Right lobe of liver (tissue), 6 donors: ENCODE measurements around the gene CBL. TPM values are rescaled to one million over a fixed set of nuclear protein-coding genes. Genes with fewer than 3 reads are reported as not detected.
A peak's percentile ranks its signal among the peaks of the same experiment; 100 is the strongest.
"Not testable (repeated sequence)": the region's sequence is repeated elsewhere in the genome, so short reads cannot be mapped to it uniquely, and the experiment has no call there.

Experiments
- ATAC-seq, 4 donors: fragments of 200-7000 bp; cut with Tn5 transposase; one replicate each; pipeline ENCODE4 v1.9.1; 2020; ENCODE audit warnings: mild to moderate bottlenecking in 4 of 4, moderate library complexity in 4 of 4
- DNase-seq, 3 donors: peaks; one replicate each; pipeline ENCODE4 v3.0.0-alpha.2; 2020
- H3K27ac ChIP-seq, 3 donors: fragments of 200-600 bp; one replicate each; pipeline ENCODE4 v1.8.0; 2022
- H3K27me3 ChIP-seq, 2 donors: fragments of 200-600 bp; one replicate each; pipeline ENCODE4 v1.8.0; 2022
- H3K36me3 ChIP-seq, 4 donors: fragments of 200-600 bp; sonication (generic) in 1 of 4; one replicate each; pipeline versions ENCODE4 v1.5.1 to v1.8.0; 2017 to 2022; ENCODE audit warnings: control low read depth in 1 of 4
- H3K4me1 ChIP-seq, 4 donors: fragments of 200-600 bp; sonication (generic) in 1 of 4; one replicate each; pipeline versions ENCODE4 v1.5.1 to v1.8.0; 2017 to 2022; ENCODE audit warnings: control low read depth in 1 of 4
- H3K4me3 ChIP-seq, 3 donors: fragments of 200-600 bp; one replicate each; pipeline ENCODE4 v1.8.0; 2022
- H3K9me3 ChIP-seq, 4 donors: fragments of 200-600 bp; sonication (generic) in 1 of 4; one replicate each; pipeline versions ENCODE4 v1.5.1 to v1.8.0; 2017 to 2022; ENCODE audit warnings: control low read depth in 1 of 4
- POLR2A ChIP-seq: fragments of 450-650 bp; IDR thresholded peaks from one replicate; pipeline ENCODE4 v1.6.1; 2017; ENCODE audit warnings: antibody characterized with exemption, mild to moderate bottlenecking
- WGBS: methylation state at CpG from one replicate; pipeline ENCODE4 v1.1.6; 2018; ENCODE audit warnings: low coverage, low lambda C conversion rate; ENCODE audit not compliant: insufficient coverage; ENCODE audit errors: missing lambda C conversion rate; 5-methylcytosine and 5-hydroxymethylcytosine counted together
- intact Hi-C, 2 donors: fragments of 100-400 bp; cut with DNase I; formaldehyde crosslinking; loops; one replicate each; pipeline versions ENCODE4 v1.11.2 to v1.14.1; 2022
- total RNA-seq, 6 experiments: library from RNA; depleted of rRNA in 2 of 6; stranded (reverse); fragments of >200 nt in 2 of 6; fragmentation: NEBNext Ultra II Directional in 3 of 6; extraction: Animal tissue kit (Norgen Biotek cat#: 25700) in 3 of 6; gene quantifications; one replicate each; pipeline versions ENCODE4 v1.1.0 to v1.2.4, GENCODE V29; 2016 to 2023
- TF ChIP-seq, protein P1 (sequence below), 4 donors: fragments of 200-600 bp in 3 of 4; fragments of 450-650 bp in 1 of 4; IDR thresholded peaks; one replicate each; pipeline versions ENCODE4 v1.5.1 to v1.8.0; 2016 to 2022; ENCODE audit warnings: antibody characterized with exemption in 4 of 4, mild to moderate bottlenecking in 2 of 4
- donor health status: DM: no; HTN: yes; CAD: no.
- donor health status: DM: no; HTN: no; CAD: no.
- donor health status: DM: no; HTN: no; CAD: no.
- donor health status: DM: no; HTN: yes; CAD: no.
- donor health status: DM: no; HTN: yes; CAD: no.

Gene CBL
- total RNA-seq, 6 experiments from 2014 or later: 3.1 to 7.1 (median 4.6) TPM

DNA sequence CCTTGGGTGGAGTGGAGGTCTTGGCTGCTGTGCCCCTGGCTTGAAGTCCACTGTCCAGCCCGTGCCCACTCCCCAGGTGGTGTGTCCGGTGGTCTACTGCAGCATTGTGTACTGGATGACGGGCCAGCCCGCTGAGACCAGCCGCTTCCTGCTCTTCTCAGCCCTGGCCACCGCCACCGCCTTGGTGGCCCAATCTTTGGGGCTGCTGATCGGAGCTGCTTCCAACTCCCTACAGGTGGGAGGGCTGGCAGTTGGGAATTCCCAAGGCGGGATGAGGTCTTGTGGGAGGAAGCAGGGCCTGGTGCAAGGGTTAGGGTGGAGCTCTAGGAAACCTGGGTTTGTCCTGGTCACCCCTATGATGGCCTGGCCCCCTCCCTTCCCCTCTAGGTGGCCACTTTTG lies 46.0 kb upstream of the CBL start:
- no peaks in the 10 kb centered on the region for H3K36me3 ChIP-seq
- DNase-seq (no peak), ATAC-seq (no peak)
- TF ChIP-seq, protein P1, sequence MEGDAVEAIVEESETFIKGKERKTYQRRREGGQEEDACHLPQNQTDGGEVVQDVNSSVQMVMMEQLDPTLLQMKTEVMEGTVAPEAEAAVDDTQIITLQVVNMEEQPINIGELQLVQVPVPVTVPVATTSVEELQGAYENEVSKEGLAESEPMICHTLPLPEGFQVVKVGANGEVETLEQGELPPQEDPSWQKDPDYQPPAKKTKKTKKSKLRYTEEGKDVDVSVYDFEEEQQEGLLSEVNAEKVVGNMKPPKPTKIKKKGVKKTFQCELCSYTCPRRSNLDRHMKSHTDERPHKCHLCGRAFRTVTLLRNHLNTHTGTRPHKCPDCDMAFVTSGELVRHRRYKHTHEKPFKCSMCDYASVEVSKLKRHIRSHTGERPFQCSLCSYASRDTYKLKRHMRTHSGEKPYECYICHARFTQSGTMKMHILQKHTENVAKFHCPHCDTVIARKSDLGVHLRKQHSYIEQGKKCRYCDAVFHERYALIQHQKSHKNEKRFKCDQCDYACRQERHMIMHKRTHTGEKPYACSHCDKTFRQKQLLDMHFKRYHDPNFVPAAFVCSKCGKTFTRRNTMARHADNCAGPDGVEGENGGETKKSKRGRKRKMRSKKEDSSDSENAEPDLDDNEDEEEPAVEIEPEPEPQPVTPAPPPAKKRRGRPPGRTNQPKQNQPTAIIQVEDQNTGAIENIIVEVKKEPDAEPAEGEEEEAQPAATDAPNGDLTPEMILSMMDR (IDR thresholded peaks at IDR 0.05): no peak
- no peak for TF ChIP-seq POLR2A
- H3K4me3 ChIP-seq: no peak overlapping the region
- no peaks in the 10 kb centered on the region for H3K27me3 ChIP-seq
- no peaks in the 10 kb centered on the region for H3K4me1 ChIP-seq
- H3K27ac ChIP-seq: no peak overlapping the region
- H3K9me3 ChIP-seq: no peaks in the 10 kb centered on the region
- WGBS: 93% methylated on average over 3 of the region's 9 CpGs
- intact Hi-C loops: no loop called here

DNA sequence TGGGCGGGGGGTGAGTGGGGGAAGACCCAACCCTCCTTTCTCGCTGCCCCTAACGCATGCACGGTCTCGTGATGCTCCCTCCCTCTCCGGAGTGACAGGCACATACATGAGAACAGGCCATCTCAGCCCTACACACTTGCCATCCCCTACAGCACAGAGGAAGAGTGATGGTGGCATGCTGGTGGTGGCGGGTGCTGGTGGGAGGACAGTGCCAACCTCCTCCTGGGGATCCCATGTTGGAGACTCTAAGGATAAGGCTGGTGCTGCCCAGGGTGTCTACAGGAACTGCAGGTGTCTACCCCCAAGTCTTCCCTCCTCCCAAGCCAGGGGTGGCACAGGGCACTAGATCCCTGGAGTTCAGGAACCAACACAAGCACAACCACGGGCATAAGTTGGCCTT lies 44.3 kb upstream of the CBL start:
- Histone ChIP-seq H3K4me1 (no peaks in the 10 kb centered on the region), H3K9me3 (no peaks in the 10 kb centered on the region), H3K4me3 (no peak overlapping the region), H3K27me3 (no peaks in the 10 kb centered on the region), H3K36me3 (no peaks in the 10 kb centered on the region), H3K27ac (no peak overlapping the region)
- no peak for DNase-seq
- no peak for ATAC-seq
- intact Hi-C loops: no loop called here
- TF ChIP-seq, protein P1 (IDR thresholded peaks at IDR 0.05): no peak
- TF ChIP-seq POLR2A: no peak
- WGBS: 60% methylated on average over 1 of the region's 8 CpGs

- ATAC-seq (no peak), DNase-seq (no peak)
- 86% methylated on average over 5 of the region's 8 CpGs for WGBS
- intact Hi-C loops: no loop called here
- no peaks in the 10 kb centered on the region for H3K9me3 ChIP-seq
- H3K36me3 ChIP-seq: no peaks in the 10 kb centered on the region
- no peaks in the 10 kb centered on the region for H3K27me3 ChIP-seq
- TF ChIP-seq, protein P1 (IDR thresholded peaks at IDR 0.05): no peak
- no peak for TF ChIP-seq POLR2A
- no peak overlapping the region for H3K4me3 ChIP-seq
- H3K27ac ChIP-seq: no peak overlapping the region
- H3K4me1 ChIP-seq: peaks cover 0 to 4% (median 2%) of the 10 kb centered on the region in 4 donors
Observed at GRCh38 chr11:119166368-119167076, 39.6 kb upstream of the CBL start.

DNA sequence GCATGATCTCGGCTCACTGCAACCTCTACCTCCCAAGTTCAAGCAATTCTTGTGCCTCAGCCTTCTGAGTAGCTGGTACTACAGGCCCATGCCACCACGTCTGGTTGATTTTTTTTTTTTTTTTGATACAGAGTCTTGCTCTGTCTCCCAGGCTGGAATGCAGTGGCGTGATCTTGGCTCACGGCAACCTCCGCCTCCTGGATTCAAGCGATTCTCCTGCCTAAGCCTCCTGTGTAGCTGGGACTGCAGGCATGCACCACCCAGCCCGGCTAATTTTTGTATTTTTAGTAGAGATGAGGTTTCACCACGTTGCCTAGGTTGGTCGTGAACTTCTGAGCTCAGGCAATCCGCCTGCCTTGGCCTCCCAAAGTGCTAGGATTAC lies 39.1 kb upstream of the CBL start:
- H3K4me1 ChIP-seq, H3K9me3 ChIP-seq, H3K36me3 ChIP-seq, H3K27ac ChIP-seq, intact Hi-C loops, H3K4me3 ChIP-seq, DNase-seq, ATAC-seq, H3K27me3 ChIP-seq: not testable (repeated sequence)
- WGBS: 79% methylated on average over 7 of the region's 10 CpGs

DNA sequence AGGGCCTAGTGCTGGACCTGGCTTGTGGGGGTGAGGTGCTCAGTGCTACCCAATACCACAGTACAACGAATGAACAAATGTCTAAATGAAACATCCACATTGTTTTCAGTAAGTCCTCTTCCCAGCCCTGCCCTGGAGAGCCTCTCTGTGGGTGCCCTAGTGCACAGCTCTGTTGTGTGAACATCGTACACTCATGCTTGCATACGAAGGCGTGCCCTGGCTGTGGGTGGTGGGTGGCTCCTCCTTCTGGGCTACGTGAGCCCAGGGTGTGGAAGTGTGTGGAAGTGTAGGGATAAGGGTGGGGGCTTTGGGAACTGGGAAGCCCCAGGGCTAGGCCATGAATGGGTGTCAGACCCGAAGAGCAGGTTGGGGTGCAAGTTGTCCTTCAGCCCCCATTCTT lies 38.2 kb upstream of the CBL start:
- H3K27ac ChIP-seq: no peak overlapping the region
- peaks cover 0 to 4% (median 2%) of the 10 kb centered on the region in 4 donors for H3K4me1 ChIP-seq
- no peak for TF ChIP-seq POLR2A
- TF ChIP-seq, protein P1 (IDR thresholded peaks at IDR 0.05): no peak
- 55% methylated on average over 1 of the region's 6 CpGs for WGBS
- DNase-seq (peak in 1 of 3 donors; percentile 44), ATAC-seq (no peak)
- intact Hi-C loops: no loop called here
- H3K4me3 ChIP-seq: no peak overlapping the region
- H3K9me3 ChIP-seq: no peaks in the 10 kb centered on the region
- no peaks in the 10 kb centered on the region for H3K27me3 ChIP-seq
- H3K36me3 ChIP-seq: no peaks in the 10 kb centered on the region
